ENCODE data around the gene PTPRN2.

PTPRN2 gene

GRCh38 chr7:157559596-157560257, 1027.9 kb downstream of the PTPRN2 start:
- H3K27ac Mint-ChIP-seq = no peak overlapping the region
- H3K9me3 Mint-ChIP-seq = no peaks in the 10 kb centered on the region
- CTCF ChIA-PET = no interaction called here
- peak; percentile 10 for DNase-seq
- no peaks in the 10 kb centered on the region for H3K36me3 Mint-ChIP-seq
- H3K4me3 Mint-ChIP-seq = no peak overlapping the region
- H3K27me3 Mint-ChIP-seq = no peaks in the 10 kb centered on the region
- no peaks in the 10 kb centered on the region for H3K4me1 Mint-ChIP-seq

GRCh38 chr7:157558875-157559595, 1028.6 kb downstream of the PTPRN2 start:
- H3K4me3 Mint-ChIP-seq = no peak overlapping the region
- peak; percentile 8 for DNase-seq
- H3K9me3 Mint-ChIP-seq = no peaks in the 10 kb centered on the region
- CTCF ChIA-PET = no interaction called here
- no peaks in the 10 kb centered on the region for H3K27me3 Mint-ChIP-seq
- no peak overlapping the region for H3K27ac Mint-ChIP-seq
- no peaks in the 10 kb centered on the region for H3K36me3 Mint-ChIP-seq
- H3K4me1 Mint-ChIP-seq = no peaks in the 10 kb centered on the region

GRCh38 chr7:157558516-157558874, 1029.1 kb downstream of the PTPRN2 start:
- H3K36me3 Mint-ChIP-seq = no peaks in the 10 kb centered on the region
- CTCF ChIA-PET = no interaction called here
- H3K27ac Mint-ChIP-seq = no peak overlapping the region
- peak; percentile 14 for DNase-seq
- H3K9me3 Mint-ChIP-seq = no peaks in the 10 kb centered on the region
- H3K27me3 Mint-ChIP-seq = no peaks in the 10 kb centered on the region
- no peak overlapping the region for H3K4me3 Mint-ChIP-seq
- no peaks in the 10 kb centered on the region for H3K4me1 Mint-ChIP-seq

- H3K4me1 Mint-ChIP-seq = no peaks in the 10 kb centered on the region
- H3K4me3 Mint-ChIP-seq = no peak overlapping the region
- DNase-seq = no peak
- H3K9me3 Mint-ChIP-seq = no peaks in the 10 kb centered on the region
- H3K27ac Mint-ChIP-seq = no peak overlapping the region
- no peaks in the 10 kb centered on the region for H3K27me3 Mint-ChIP-seq
- CTCF ChIA-PET = no interaction called here
- H3K36me3 Mint-ChIP-seq = no peaks in the 10 kb centered on the region
These were observed 1029.6 kb downstream of the PTPRN2 start for GRCh38 chr7:157558061-157558460.

- Mint-ChIP-seq H3K27ac (no peak overlapping the region), H3K36me3 (no peaks in the 10 kb centered on the region), H3K9me3 (no peaks in the 10 kb centered on the region), H3K4me3 (no peak overlapping the region), H3K27me3 (no peaks in the 10 kb centered on the region), H3K4me1 (no peaks in the 10 kb centered on the region)
- DNase-seq = no peak
- CTCF ChIA-PET = no interaction called here
These were observed 1030.4 kb downstream of the PTPRN2 start for GRCh38 chr7:157557263-157557662.

GRCh38 chr7:157556642-157556944, 1031.0 kb downstream of the PTPRN2 start:
- H3K27ac Mint-ChIP-seq = no peak overlapping the region

GRCh38 chr7:157555944-157556641, 1031.5 kb downstream of the PTPRN2 start:
- Mint-ChIP-seq H3K4me3 (no peak overlapping the region), H3K36me3 (no peaks in the 10 kb centered on the region), H3K9me3 (peaks cover 2% of the 10 kb centered on the region), H3K27ac (no peak overlapping the region), H3K27me3 (no peaks in the 10 kb centered on the region), H3K4me1 (no peaks in the 10 kb centered on the region)
- DNase-seq = no peak
- CTCF ChIA-PET = no interaction called here

More at GRCh38 chr7:157556642-157556944, 1031.0 kb downstream of the PTPRN2 start:
- CTCF ChIA-PET = no interaction called here
- H3K4me1 Mint-ChIP-seq = no peaks in the 10 kb centered on the region
- H3K27me3 Mint-ChIP-seq = no peaks in the 10 kb centered on the region
- no peak for DNase-seq
- H3K9me3 Mint-ChIP-seq = peaks cover 2% of the 10 kb centered on the region
- H3K36me3 Mint-ChIP-seq = no peaks in the 10 kb centered on the region
- no peak overlapping the region for H3K4me3 Mint-ChIP-seq

GRCh38 chr7:157555313-157555712, 1032.3 kb downstream of the PTPRN2 start:
- no peaks in the 10 kb centered on the region for H3K36me3 Mint-ChIP-seq
- DNase-seq = no peak
- H3K4me3 Mint-ChIP-seq = no peak overlapping the region
- peaks cover 2% of the 10 kb centered on the region for H3K9me3 Mint-ChIP-seq
- no peak overlapping the region for H3K27ac Mint-ChIP-seq
- H3K27me3 Mint-ChIP-seq = peaks cover 5% of the 10 kb centered on the region
- CTCF ChIA-PET = no interaction called here
- H3K4me1 Mint-ChIP-seq = no peaks in the 10 kb centered on the region

- peak; percentile 12 for DNase-seq
- H3K9me3 Mint-ChIP-seq = peaks cover 2% of the 10 kb centered on the region
- H3K27ac Mint-ChIP-seq = no peak overlapping the region
- H3K4me3 Mint-ChIP-seq = no peak overlapping the region
- H3K4me1 Mint-ChIP-seq = no peaks in the 10 kb centered on the region
- H3K27me3 Mint-ChIP-seq = peaks cover 11% of the 10 kb centered on the region
- no peaks in the 10 kb centered on the region for H3K36me3 Mint-ChIP-seq
- CTCF ChIA-PET = no interaction called here
These were observed 1033.0 kb downstream of the PTPRN2 start for GRCh38 chr7:157554393-157555238.

- Mint-ChIP-seq H3K27me3 (peaks cover 12% of the 10 kb centered on the region), H3K27ac (no peak overlapping the region), H3K36me3 (no peaks in the 10 kb centered on the region), H3K4me1 (no peaks in the 10 kb centered on the region), H3K9me3 (peaks cover 2% of the 10 kb centered on the region), H3K4me3 (no peak overlapping the region)
- CTCF ChIA-PET = no interaction called here
- no peak for DNase-seq
These were observed 1034.4 kb downstream of the PTPRN2 start for GRCh38 chr7:157553256-157553655.

GRCh38 chr7:157552295-157552993, 1035.2 kb downstream of the PTPRN2 start:
- Mint-ChIP-seq H3K27ac (no peak overlapping the region), H3K36me3 (no peaks in the 10 kb centered on the region), H3K27me3 (peaks cover 12% of the 10 kb centered on the region), H3K4me3 (no peak overlapping the region), H3K9me3 (peaks cover 2% of the 10 kb centered on the region), H3K4me1 (no peaks in the 10 kb centered on the region)
- CTCF ChIA-PET = no interaction called here
- peak; percentile 10 for DNase-seq

GRCh38 chr7:157551325-157552070, 1036.1 kb downstream of the PTPRN2 start:
- Mint-ChIP-seq H3K27me3 (peaks cover 12% of the 10 kb centered on the region), H3K4me1 (no peaks in the 10 kb centered on the region), H3K4me3 (no peak overlapping the region), H3K36me3 (no peaks in the 10 kb centered on the region), H3K27ac (no peak overlapping the region), H3K9me3 (peaks cover 2% of the 10 kb centered on the region)
- CTCF ChIA-PET = no interaction called here
- DNase-seq = peak; percentile 11

Data from activated naive CD4-positive, alpha-beta T cell treated with anti-CD3 and anti-CD28 coated beads, Interleukin-2, amount 10 ng/mL, durations not matched to agents 7 days and 5 days (primary cell).